ENCODE data around the gene SP9.
A peak's percentile ranks its signal among the peaks of the same experiment; 100 is the strongest.

The SP9 gene

GRCh38 chr2:174334781-174335251, at the start of gene SP9:
Gene SP9 (plus strand): TSS chr2:174334954. CDS start chr2:174335093, 139 bp downstream.
- DNase-seq = peak; percentile 37

- DNase-seq = no peak
Measured at GRCh38 chr2:174286172-174286571, 48.6 kb upstream of the SP9 start.

GRCh38 chr2:174292908-174293307, 41.8 kb upstream of the SP9 start:
- DNase-seq = no peak

GRCh38 chr2:174300114-174300513, 34.6 kb upstream of the SP9 start:
- no peak for DNase-seq

DNA sequence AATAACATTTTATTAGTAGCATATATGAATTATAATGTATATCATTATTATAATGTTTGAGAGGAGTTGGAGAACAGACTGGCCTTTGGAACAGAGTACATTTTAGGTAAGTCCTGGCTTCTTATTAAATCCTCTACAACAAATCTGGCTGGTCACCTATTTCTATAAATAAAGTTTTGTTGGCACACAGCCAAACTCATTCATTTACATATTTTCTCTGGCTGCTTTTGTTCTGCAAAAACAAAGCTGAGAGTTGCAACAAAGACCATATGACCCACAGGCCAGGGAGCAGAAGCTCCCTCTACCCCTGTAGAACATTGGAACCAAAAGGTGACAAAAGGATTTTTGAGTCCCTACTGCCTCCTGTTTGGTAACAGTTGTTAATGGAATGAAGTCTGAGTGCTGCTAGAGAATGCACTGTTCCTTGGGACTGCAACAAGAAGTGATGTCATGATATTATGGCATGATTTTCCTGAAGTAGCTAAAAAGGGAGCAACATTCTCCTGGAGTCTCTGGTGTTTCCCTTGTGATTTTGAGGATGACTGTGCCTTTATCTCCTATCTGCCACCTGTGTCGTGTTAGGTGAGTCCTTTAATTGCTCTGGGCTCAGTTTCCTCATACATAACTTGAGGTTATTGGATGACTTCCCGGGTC, 22.0 kb upstream of the SP9 start:
- DNase-seq = no peak

DNA sequence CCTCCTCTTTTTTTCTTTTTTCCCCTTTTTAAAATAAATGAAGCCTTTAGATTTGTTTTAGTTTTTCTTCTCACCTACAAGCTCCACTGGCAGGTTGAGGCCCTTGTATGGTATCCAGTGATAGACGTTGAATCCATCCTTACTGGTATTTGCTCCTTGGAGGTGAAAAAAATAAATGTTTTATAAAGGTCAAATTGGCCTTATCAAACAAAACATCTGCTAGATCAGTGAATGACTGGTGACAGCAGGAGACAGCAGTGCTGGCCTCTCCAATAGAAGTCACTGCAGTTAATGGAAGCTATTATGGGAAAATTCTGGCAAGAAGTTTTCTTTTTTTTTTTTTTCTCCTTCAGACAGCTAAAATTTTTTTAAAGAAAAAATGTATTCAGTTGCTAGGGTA, 12.6 kb upstream of the SP9 start:
- DNase-seq = no peak

- no peak for DNase-seq
Measured at GRCh38 chr2:174322746-174323145, 12.0 kb upstream of the SP9 start.

GRCh38 chr2:174324530-174324929, 10.2 kb upstream of the SP9 start:
- DNase-seq = no peak

- no peak for DNase-seq
Measured at GRCh38 chr2:174325373-174326160, 9.2 kb upstream of the SP9 start.

- no peak for DNase-seq
Measured at GRCh38 chr2:174326161-174327020, 8.4 kb upstream of the SP9 start.

- no peak for DNase-seq
Measured at GRCh38 chr2:174327021-174327840, 7.5 kb upstream of the SP9 start.

GRCh38 chr2:174327841-174328113, 7.0 kb upstream of the SP9 start:
- no peak for DNase-seq

DNA sequence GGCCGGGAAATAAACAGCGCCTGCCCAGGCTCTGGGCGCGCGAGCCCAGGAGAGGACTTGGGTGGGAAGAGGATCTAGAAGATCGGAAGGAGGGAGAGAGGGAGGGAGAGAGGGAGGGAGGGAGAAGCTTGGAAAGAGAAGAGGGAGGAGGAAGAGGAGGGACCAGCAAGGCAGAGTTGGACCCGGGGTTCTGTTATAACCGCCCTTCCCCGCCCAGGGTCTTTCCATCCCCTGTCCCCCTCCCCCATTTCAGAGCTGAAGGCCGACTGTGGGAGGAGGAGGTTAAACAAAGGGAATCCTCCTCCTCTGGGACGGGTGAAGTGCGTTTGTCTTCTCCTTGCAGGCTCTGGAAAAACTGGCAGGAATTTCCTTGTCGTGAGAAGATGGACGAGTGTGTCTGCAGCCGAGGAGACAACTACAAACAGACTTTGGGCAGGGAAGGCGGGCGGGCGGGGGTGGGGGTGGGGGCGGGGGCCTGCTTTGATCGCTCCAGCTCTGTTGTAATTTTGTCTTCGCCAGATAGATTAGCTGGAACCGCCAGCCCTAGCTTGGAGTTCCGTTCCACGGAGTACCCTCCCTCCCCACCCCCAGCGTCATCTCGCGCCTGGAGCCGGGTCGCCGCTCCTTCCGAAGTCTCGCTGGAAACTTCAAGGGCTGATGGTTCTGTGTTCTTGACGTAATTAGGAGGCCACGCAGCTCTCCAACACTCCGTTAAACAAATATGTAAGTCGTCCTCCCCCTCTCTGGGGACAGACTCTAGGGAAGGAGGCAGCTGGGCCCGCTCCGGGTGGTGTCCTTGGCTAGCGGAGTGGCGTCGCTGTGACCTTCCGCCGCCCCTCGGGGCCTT, 6.4 kb upstream of the SP9 start:
- no peak for DNase-seq

GRCh38 chr2:174328961-174329715, 5.6 kb upstream of the SP9 start:
- no peak for DNase-seq

DNA sequence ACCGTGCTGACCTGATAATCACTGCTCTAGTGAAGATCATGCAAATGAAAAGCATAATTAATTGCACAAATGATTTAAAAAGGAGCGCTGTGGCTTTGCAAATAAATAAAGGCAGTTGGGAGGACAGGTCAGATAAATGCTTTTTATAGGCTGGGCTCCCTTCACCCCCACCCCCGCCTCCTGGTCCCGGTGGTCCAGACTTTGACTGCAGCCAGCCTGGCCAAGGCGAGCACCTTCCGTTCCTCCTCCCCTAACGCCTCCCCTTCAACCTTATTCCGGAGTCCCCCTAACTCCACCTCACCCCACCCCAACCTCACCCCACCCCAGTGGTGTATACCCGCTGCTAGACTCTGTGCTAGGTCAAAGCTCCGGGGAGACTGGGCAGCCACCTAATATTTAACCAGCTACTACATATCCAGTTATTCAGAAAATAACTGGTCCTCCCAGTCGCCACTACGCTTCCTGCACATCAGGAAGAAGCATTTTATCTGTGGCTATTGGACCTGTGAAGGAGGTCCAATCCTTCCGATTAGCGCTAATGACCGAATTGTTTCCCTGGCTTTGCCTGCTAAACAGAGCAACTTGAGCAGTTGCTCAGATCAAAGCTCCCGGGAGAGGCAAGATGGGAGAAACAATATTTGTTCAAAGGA, 3.7 kb upstream of the SP9 start:
- DNase-seq = no peak

GRCh38 chr2:174331595-174332216, 3.0 kb upstream of the SP9 start:
- no peak for DNase-seq

- DNase-seq = no peak
Measured at GRCh38 chr2:174332217-174332963, 2.4 kb upstream of the SP9 start.

GRCh38 chr2:174333017-174333371, 1.8 kb upstream of the SP9 start:
- no peak for DNase-seq
